AG20443 (cell line): ENCODE data around the gene SP100.

Experiments
- DNase-seq: peaks from one replicate; pipeline ENCODE4 v3.0.0; 2012; ENCODE audit warnings: low spot score, mixed read lengths

Gene SP100

GRCh38 chr2:230542751-230543150, 126.8 kb downstream of the SP100 start:
- no peak for DNase-seq

GRCh38 chr2:230552181-230552580, 136.2 kb downstream of the SP100 start:
- no peak for DNase-seq

- no peak for DNase-seq
Observed at GRCh38 chr2:230557065-230557464, 141.1 kb downstream of the SP100 start.

- DNase-seq, result peak; percentile 21
Observed at GRCh38 chr2:230564805-230565779, 149.1 kb downstream of the SP100 start.

GRCh38 chr2:230569298-230569697, 153.3 kb downstream of the SP100 start:
- no peak for DNase-seq

GRCh38 chr2:230570987-230571386, 155.0 kb downstream of the SP100 start:
- DNase-seq, result no peak

- DNase-seq, result no peak
Observed at GRCh38 chr2:230575642-230576324, 159.8 kb downstream of the SP100 start.

GRCh38 chr2:230577114-230577513, 161.1 kb downstream of the SP100 start:
- DNase-seq, result no peak

- no peak for DNase-seq
Observed at GRCh38 chr2:230578106-230578505, 162.1 kb downstream of the SP100 start.

GRCh38 chr2:230582851-230583283, 166.9 kb downstream of the SP100 start:
- DNase-seq, result no peak

- DNase-seq, result no peak
Observed at GRCh38 chr2:230583581-230583980, 167.6 kb downstream of the SP100 start.

GRCh38 chr2:230586328-230586982, 170.5 kb downstream of the SP100 start:
- no peak for DNase-seq

- DNase-seq, result no peak
Observed at GRCh38 chr2:230589025-230589424, 173.0 kb downstream of the SP100 start.

- no peak for DNase-seq
Observed at GRCh38 chr2:230589497-230590015, 173.6 kb downstream of the SP100 start.

GRCh38 chr2:230590333-230590732, 174.3 kb downstream of the SP100 start:
- no peak for DNase-seq

GRCh38 chr2:230591850-230592249, 175.8 kb downstream of the SP100 start:
- no peak for DNase-seq

GRCh38 chr2:230592775-230593174, 176.8 kb downstream of the SP100 start:
- no peak for DNase-seq
